PC-3 (cell line): ENCODE results near the gene BRF1. TPM values are rescaled to one million over a fixed set of nuclear protein-coding genes. Genes with fewer than 3 reads are reported as not detected.

Experiments used
- ATAC-seq: fragments of 200-7000 bp; cut with Tn5 transposase; 2 replicates; pipeline ENCODE4 v1.9.1; 2020; ENCODE audit warnings: mild to moderate bottlenecking, moderate library complexity
- BruUV-seq: library from RNA; stranded (reverse); fragments of 400-500 nt; replicated peaks from 2 replicates; lab custom pipeline; 2021; lab: Mats Ljungman, UMichigan
- CTCF ChIA-PET: fragments of 300-600 bp; sonication (Branson Sonifier 250); formaldehyde crosslinking; loops from one replicate; lab custom pipeline; 2022; ENCODE audit warnings: antibody characterized with exemption; lab: Charles Lee
- POLR2A ChIA-PET: fragments of 300-600 bp; sonication (Branson Sonifier 250); formaldehyde crosslinking; loops from one replicate; lab custom pipeline; 2022; ENCODE audit warnings: antibody characterized with exemption; ENCODE audit not compliant: unreplicated experiment; lab: Charles Lee
- DNase-seq: peaks from one replicate; pipeline ENCODE4 v3.0.0-alpha.2; 2015
- H2AFZ ChIP-seq: fragments of 300-600 bp; sonication (generic); 2 replicates; pipeline ENCODE4 v1.6.0; 2016; ENCODE audit warnings: antibody characterized with exemption, low read length
- H3F3A ChIP-seq: fragments of 300-600 bp; sonication (generic); one replicate; pipeline ENCODE4 v1.6.0; 2017; ENCODE audit warnings: antibody characterized with exemption, low read length, control low read depth, mild to moderate bottlenecking; ENCODE audit not compliant: unreplicated experiment
- H3K27ac ChIP-seq: fragments of 300-600 bp; sonication (generic); 2 replicates; pipeline ENCODE4 v1.5.1; 2016; ENCODE audit warnings: mild to moderate bottlenecking, low read length
- H3K27me3 ChIP-seq: fragments of 300-600 bp; sonication (generic); 2 replicates; pipeline ENCODE4 v1.6.1; 2016; ENCODE audit warnings: low read length, mixed read lengths
- H3K36me3 ChIP-seq: fragments of 300-600 bp; sonication (generic); 2 replicates; pipeline ENCODE4 v1.6.1; 2016; ENCODE audit warnings: low read depth, mixed run types, low read length, mixed read lengths
- H3K4me1 ChIP-seq: fragments of 300-600 bp; sonication (generic); 2 replicates; pipeline ENCODE4 v1.5.1; 2016; ENCODE audit warnings: low read length; ENCODE audit not compliant: insufficient read depth
- H3K4me2 ChIP-seq: fragments of 300-600 bp; sonication (generic); 2 replicates; pipeline ENCODE4 v1.6.0; 2016; ENCODE audit warnings: low read length
- H3K4me3 ChIP-seq: fragments of 300-600 bp; sonication (generic); 2 replicates; pipeline ENCODE4 v1.5.1; 2016; ENCODE audit warnings: mild to moderate bottlenecking, low read length, mixed read lengths
- H3K79me2 ChIP-seq: fragments of 300-600 bp; sonication (generic); 2 replicates; pipeline ENCODE4 v1.6.1; 2017; ENCODE audit warnings: low read length, mixed read lengths
- H3K9ac ChIP-seq: fragments of 300-600 bp; sonication (generic); 2 replicates; pipeline ENCODE4 v1.6.0; 2016; ENCODE audit warnings: mild to moderate bottlenecking, low read length
- H3K9me2 ChIP-seq: fragments of 300-600 bp; sonication (generic); replicated peaks from 2 replicates; pipeline ENCODE4 v1.6.1; 2016; ENCODE audit warnings: mixed run types, low read length, mixed read lengths
- H3K9me3 ChIP-seq: fragments of 300-600 bp; sonication (generic); 2 replicates; pipeline ENCODE4 v1.6.1; 2016; ENCODE audit warnings: low read length, mixed read lengths
- H4K20me1 ChIP-seq: fragments of 300-600 bp; sonication (generic); 2 replicates; pipeline ENCODE4 v1.6.1; 2016; ENCODE audit warnings: low read length, mixed read lengths
- CTCF ChIP-seq: fragments of 300-600 bp; sonication (generic); conservative IDR thresholded peaks from 2 replicates; pipeline ENCODE4 v1.5.1; 2017; ENCODE audit warnings: antibody characterized with exemption, low read depth, mild to moderate bottlenecking, low read length
- EZH2 ChIP-seq: fragments of 300-600 bp; sonication (generic); IDR thresholded peaks from one replicate; pipeline ENCODE4 v1.6.1; 2017; ENCODE audit warnings: antibody characterized with exemption, mild to moderate bottlenecking, low read length; ENCODE audit not compliant: unreplicated experiment
- EZH2phosphoT487 ChIP-seq: fragments of 300-600 bp; sonication (generic); IDR thresholded peaks from 2 replicates; pipeline ENCODE4 v1.6.1; 2018; ENCODE audit warnings: mild to moderate bottlenecking, antibody characterized with exemption, low read length, borderline replicate concordance
- intact Hi-C: fragments of 100-400 bp; cut with micrococcal nuclease; formaldehyde crosslinking; loops from 2 replicates; pipeline ENCODE4 v1.9.0; 2023
- total RNA-seq: library from RNA; depleted of rRNA; stranded (reverse); fragments of >200 nt; gene quantifications from 2 replicates; pipeline ENCODE4 v1.2.3, GENCODE V29; 2014

BRF1 gene
- total RNA-seq, 1 experiment from 2014 or later = 55.8 TPM

DNA sequence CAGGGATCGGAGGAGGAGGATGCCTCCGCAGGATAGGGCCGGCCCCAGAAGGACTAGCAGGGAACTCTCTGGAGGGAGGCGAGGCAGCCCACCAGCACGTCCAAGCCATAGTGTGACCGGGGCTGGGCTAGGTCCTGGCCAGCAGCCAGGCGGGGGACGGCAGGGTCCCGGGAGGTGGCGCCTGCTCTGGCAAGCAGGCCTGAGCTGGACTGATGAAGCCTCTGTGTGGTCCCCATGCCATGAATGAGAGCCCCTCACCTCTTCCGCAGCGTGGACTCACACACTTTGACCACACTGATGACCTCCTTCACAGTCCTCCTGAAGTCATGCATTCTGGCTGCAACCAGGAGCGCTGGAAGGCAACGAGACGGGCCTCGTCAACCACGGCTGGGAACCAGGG is 72.2 kb downstream of the BRF1 start:
- no TSS peak for BruUV-seq
- no peak overlapping the region for H3K27ac ChIP-seq
- ATAC-seq (no peak), DNase-seq (no peak)
- ChIA-PET CTCF (no interaction called here), POLR2A (no interaction called here)
- no peaks in the 10 kb centered on the region for H4K20me1 ChIP-seq
- H3K79me2 ChIP-seq = no peaks in the 10 kb centered on the region
- no peaks in the 10 kb centered on the region for H3K36me3 ChIP-seq
- no peak overlapping the region for H3K4me3 ChIP-seq
- H3K4me1 ChIP-seq = peaks cover 5% of the 10 kb centered on the region
- H3K9me2 ChIP-seq = no peaks in the 10 kb centered on the region
- H3K4me2 ChIP-seq = no peak overlapping the region
- TF ChIP-seq EZH2phosphoT487 (no peak), EZH2 (no peak), CTCF (no peak)
- H3K9me3 ChIP-seq = no peaks in the 10 kb centered on the region
- H2AFZ ChIP-seq = no peak overlapping the region
- intact Hi-C loops = no loop called here
- H3F3A ChIP-seq = no peaks in the 10 kb centered on the region
- H3K9ac ChIP-seq = no peak overlapping the region
- no peaks in the 10 kb centered on the region for H3K27me3 ChIP-seq

DNA sequence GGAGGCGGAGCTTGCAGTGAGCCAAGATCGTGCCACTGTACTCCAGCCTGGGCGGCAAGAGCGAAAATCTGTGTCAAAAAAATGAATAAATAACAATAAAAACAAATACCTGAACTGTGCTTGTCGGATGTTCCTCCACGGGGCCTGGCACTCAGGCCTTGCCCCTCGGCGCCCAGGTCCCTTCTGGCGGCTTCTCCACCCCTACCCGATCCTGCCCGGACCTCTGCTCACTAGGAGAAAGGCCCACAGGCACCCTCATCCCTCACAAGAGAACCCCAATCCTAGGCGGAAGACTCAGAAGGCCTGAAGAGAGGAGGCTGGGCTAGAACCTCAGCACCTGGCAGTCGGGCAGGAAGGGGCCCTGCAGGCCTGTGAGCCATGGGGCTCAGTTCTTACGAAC is 73.5 kb downstream of the BRF1 start:
- H3K4me1 ChIP-seq = peaks cover 11% of the 10 kb centered on the region
- no peaks in the 10 kb centered on the region for H3K36me3 ChIP-seq
- CTCF ChIA-PET = no interaction called here
- H2AFZ ChIP-seq = no peak overlapping the region
- no peaks in the 10 kb centered on the region for H3K79me2 ChIP-seq
- no peak overlapping the region for H3K4me2 ChIP-seq
- H3F3A ChIP-seq = no peaks in the 10 kb centered on the region
- H3K4me3 ChIP-seq = no peak overlapping the region
- no peaks in the 10 kb centered on the region for H4K20me1 ChIP-seq
- no peaks in the 10 kb centered on the region for H3K27me3 ChIP-seq
- H3K27ac ChIP-seq = no peak overlapping the region
- H3K9me2 ChIP-seq = no peaks in the 10 kb centered on the region
- no peaks in the 10 kb centered on the region for H3K9me3 ChIP-seq
- DNase-seq = no peak
- no peak for ATAC-seq
- no peak for TF ChIP-seq CTCF
- no peak for TF ChIP-seq EZH2phosphoT487
- TF ChIP-seq EZH2 = no peak
- H3K9ac ChIP-seq = no peak overlapping the region
- POLR2A ChIA-PET = no interaction called here
- intact Hi-C loops = no loop called here
- no TSS peak for BruUV-seq

DNA sequence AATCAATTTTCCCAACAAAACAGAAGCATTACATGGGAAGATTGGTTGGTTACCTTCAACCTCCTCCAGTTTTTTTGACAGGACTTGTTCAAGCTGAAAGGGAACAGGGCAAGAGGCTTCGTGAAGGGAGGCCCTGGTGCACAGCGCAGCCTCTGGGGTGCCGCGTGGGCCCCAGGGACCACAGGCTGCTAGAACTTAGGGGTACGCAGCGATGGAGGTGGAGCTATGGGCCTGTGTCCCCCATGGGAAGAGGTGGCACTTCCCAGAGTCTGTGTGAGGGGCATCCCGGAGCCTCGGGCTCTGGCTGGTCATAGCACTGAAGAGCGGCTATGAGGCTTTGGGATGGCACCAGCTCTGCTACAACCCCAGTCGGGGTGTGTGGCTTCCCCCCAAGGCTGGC is 74.6 kb downstream of the BRF1 start:
- ChIA-PET POLR2A (no interaction called here), CTCF (no interaction called here)
- H3K36me3 ChIP-seq = no peaks in the 10 kb centered on the region; the same call in 1 of the 2 replicates
- peaks cover 11% of the 10 kb centered on the region for H3K4me1 ChIP-seq
- intact Hi-C loops = no loop called here
- no peak overlapping the region for H3K27ac ChIP-seq
- no peak overlapping the region for H2AFZ ChIP-seq
- H4K20me1 ChIP-seq = no peaks in the 10 kb centered on the region
- no peak for ATAC-seq
- no peak overlapping the region for H3K4me2 ChIP-seq
- no peak overlapping the region for H3K4me3 ChIP-seq
- no peak for DNase-seq
- no peaks in the 10 kb centered on the region for H3K79me2 ChIP-seq
- TF ChIP-seq CTCF = no peak
- no peak for TF ChIP-seq EZH2phosphoT487
- no peak for TF ChIP-seq EZH2
- no peak overlapping the region for H3K9ac ChIP-seq
- no peaks in the 10 kb centered on the region for H3F3A ChIP-seq
- no peaks in the 10 kb centered on the region for H3K9me3 ChIP-seq
- no peaks in the 10 kb centered on the region for H3K27me3 ChIP-seq
- H3K9me2 ChIP-seq = no peaks in the 10 kb centered on the region
- BruUV-seq = no TSS peak
